Thyroid gland (tissue), 4 donors: ENCODE data around the gene CCDC197. TPM values are rescaled to one million over a fixed set of nuclear protein-coding genes. Genes with fewer than 3 reads are reported as not detected.

ENCODE experiments used
- DNase-seq, 2 donors: peaks; one replicate each; pipeline ENCODE4 v3.0.0-alpha.2; 2019
- H3K27ac ChIP-seq, 3 donors: fragments of 200-600 bp; sonication (generic); 1 replicate in 2 of 3; 2 replicates in 1 of 3; pipeline ENCODE4 v1.5.1; 2016 to 2019; ENCODE audit warnings: mild to moderate bottlenecking in 1 of 3, moderate library complexity in 1 of 3
- H3K27me3 ChIP-seq: fragments of 200-600 bp; sonication (generic); one replicate; pipeline ENCODE4 v1.5.1; 2019
- H3K36me3 ChIP-seq, 2 donors: fragments of 200-600 bp; sonication (generic); one replicate each; pipeline ENCODE4 v1.5.1; 2016 to 2019
- H3K4me1 ChIP-seq, 2 donors: fragments of 200-600 bp; sonication (generic); one replicate each; pipeline ENCODE4 v1.5.1; 2017 to 2019
- H3K4me3 ChIP-seq, 3 donors: fragments of 200-600 bp; sonication (generic); replicated peaks in 1 of 3; 1 replicate in 2 of 3; 2 replicates in 1 of 3; pipeline ENCODE4 v1.5.1; 2016; ENCODE audit warnings: mild to moderate bottlenecking in 1 of 3
- H3K9me3 ChIP-seq: fragments of 200-600 bp; sonication (generic); one replicate; pipeline ENCODE4 v1.5.1; 2017
- POLR2A ChIP-seq, 2 donors: fragments of 450-650 bp; IDR thresholded peaks; one replicate each; pipeline ENCODE4 v1.6.1; 2017; ENCODE audit warnings: antibody characterized with exemption in 2 of 2, mild to moderate bottlenecking in 2 of 2, moderate library complexity in 1 of 2
- WGBS, 2 donors: methylation state at CpG; one replicate each; pipeline ENCODE4 v1.1.5; 2017; 5-methylcytosine and 5-hydroxymethylcytosine counted together
- intact Hi-C: fragments of 100-400 bp; cut with DNase I; formaldehyde crosslinking; loops from one replicate; pipeline ENCODE4 v1.15.1; 2023
- total RNA-seq, 4 donors: library from RNA; depleted of rRNA; stranded (reverse); fragments of >200 nt; gene quantifications; one replicate each; pipeline ENCODE4 v1.2.3, GENCODE V29; 2016
- TF ChIP-seq, protein P1 (sequence below), 6 experiments: fragments of 200-600 bp in 3 of 6; fragments of 450-650 bp in 3 of 6; sonication (generic) in 3 of 6; IDR thresholded peaks; one replicate each; pipeline ENCODE4 v1.5.1; 2016 to 2019; ENCODE audit warnings: antibody characterized with exemption in 6 of 6, mild to moderate bottlenecking in 2 of 6, inconsistent platforms in 1 of 6, moderate library complexity in 1 of 6

Gene CCDC197
- total RNA-seq, 4 donors from 2014 or later = not detected

GRCh38 chr14:94045563-94046345 is 48.7 kb downstream of the CCDC197 start:
- 92 to 94% methylated on average over 15 to 19 of the region's 19 CpGs for WGBS, 2 donors
- H3K4me3 ChIP-seq = no peak overlapping the region
- intact Hi-C loops = no loop called here
- H3K27me3 ChIP-seq = no peaks in the 10 kb centered on the region
- H3K36me3 ChIP-seq = peaks cover 47 to 50% of the 10 kb centered on the region in 2 donors
- H3K9me3 ChIP-seq = no peaks in the 10 kb centered on the region
- H3K27ac ChIP-seq = no peak overlapping the region
- no peak for DNase-seq
- H3K4me1 ChIP-seq = peaks cover 0 to 12% of the 10 kb centered on the region in 2 donors
- TF ChIP-seq, protein P1, sequence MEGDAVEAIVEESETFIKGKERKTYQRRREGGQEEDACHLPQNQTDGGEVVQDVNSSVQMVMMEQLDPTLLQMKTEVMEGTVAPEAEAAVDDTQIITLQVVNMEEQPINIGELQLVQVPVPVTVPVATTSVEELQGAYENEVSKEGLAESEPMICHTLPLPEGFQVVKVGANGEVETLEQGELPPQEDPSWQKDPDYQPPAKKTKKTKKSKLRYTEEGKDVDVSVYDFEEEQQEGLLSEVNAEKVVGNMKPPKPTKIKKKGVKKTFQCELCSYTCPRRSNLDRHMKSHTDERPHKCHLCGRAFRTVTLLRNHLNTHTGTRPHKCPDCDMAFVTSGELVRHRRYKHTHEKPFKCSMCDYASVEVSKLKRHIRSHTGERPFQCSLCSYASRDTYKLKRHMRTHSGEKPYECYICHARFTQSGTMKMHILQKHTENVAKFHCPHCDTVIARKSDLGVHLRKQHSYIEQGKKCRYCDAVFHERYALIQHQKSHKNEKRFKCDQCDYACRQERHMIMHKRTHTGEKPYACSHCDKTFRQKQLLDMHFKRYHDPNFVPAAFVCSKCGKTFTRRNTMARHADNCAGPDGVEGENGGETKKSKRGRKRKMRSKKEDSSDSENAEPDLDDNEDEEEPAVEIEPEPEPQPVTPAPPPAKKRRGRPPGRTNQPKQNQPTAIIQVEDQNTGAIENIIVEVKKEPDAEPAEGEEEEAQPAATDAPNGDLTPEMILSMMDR (IDR thresholded peaks at IDR 0.05) = no peak
- no peak for TF ChIP-seq POLR2A (IDR thresholded peaks at IDR 0.05)

GRCh38 chr14:94046696-94047250 is 49.7 kb downstream of the CCDC197 start:
- no peak overlapping the region for H3K27ac ChIP-seq

DNA sequence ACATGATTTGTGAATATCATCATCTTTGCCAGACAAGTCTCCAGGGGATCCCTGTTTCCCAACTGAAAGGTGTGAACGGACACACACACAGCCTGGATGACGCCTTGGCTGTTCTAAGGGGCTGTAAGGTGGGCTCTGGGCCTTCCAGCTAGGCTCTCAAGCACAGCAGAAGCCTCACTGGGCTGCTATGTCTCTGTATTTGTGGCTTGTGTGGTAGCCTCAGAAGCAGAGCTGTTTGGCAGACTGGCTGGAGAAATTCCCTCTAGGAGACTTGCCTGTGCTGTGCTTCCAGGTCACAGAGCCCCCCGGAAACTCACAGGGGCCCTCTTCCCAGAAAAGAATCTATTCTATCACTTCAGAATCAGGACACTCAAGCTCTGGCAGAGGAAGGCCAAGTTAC is 50.5 kb downstream of the CCDC197 start:
- no peak for DNase-seq
- H3K27ac ChIP-seq = no peak overlapping the region
- WGBS, 2 donors = 85 to 91% methylated on average over 2 to 3 of the region's 3 CpGs
- no peaks in the 10 kb centered on the region for H3K9me3 ChIP-seq
- peaks cover 64 to 68% of the 10 kb centered on the region in 2 donors for H3K36me3 ChIP-seq
- no peak for TF ChIP-seq POLR2A (IDR thresholded peaks at IDR 0.05)
- TF ChIP-seq, protein P1 (IDR thresholded peaks at IDR 0.05) = no peak
- intact Hi-C loops = no loop called here
- peaks cover 0 to 1% of the 10 kb centered on the region in 2 donors for H3K4me1 ChIP-seq
- no peak overlapping the region for H3K4me3 ChIP-seq
- H3K27me3 ChIP-seq = no peaks in the 10 kb centered on the region

More at GRCh38 chr14:94046696-94047250, 49.7 kb downstream of the CCDC197 start:
- Histone ChIP-seq H3K4me3 (no peak overlapping the region), H3K4me1 (peaks cover 0 to 9% of the 10 kb centered on the region in 2 donors), H3K27me3 (no peaks in the 10 kb centered on the region), H3K36me3 (peaks cover 56 to 60% of the 10 kb centered on the region in 2 donors), H3K9me3 (no peaks in the 10 kb centered on the region)
- intact Hi-C loops = no loop called here
- no peak for TF ChIP-seq POLR2A (IDR thresholded peaks at IDR 0.05)
- TF ChIP-seq, protein P1 (IDR thresholded peaks at IDR 0.05) = no peak
- 83 to 95% methylated on average over 7 of the region's 7 CpGs for WGBS, 2 donors
- DNase-seq = no peak

GRCh38 chr14:94048691-94049624 is 51.9 kb downstream of the CCDC197 start:
- no peak for DNase-seq
- TF ChIP-seq, protein P1 (IDR thresholded peaks at IDR 0.05) = no peak
- TF ChIP-seq POLR2A (IDR thresholded peaks at IDR 0.05) = no peak
- no peak overlapping the region for H3K27ac ChIP-seq
- intact Hi-C loops = no loop called here
- H3K9me3 ChIP-seq = no peaks in the 10 kb centered on the region
- no peaks in the 10 kb centered on the region for H3K27me3 ChIP-seq
- WGBS, 2 donors = 73 to 79% methylated on average over 10 of the region's 10 CpGs
- H3K4me3 ChIP-seq = no peak overlapping the region
- H3K36me3 ChIP-seq = peaks cover 75 to 82% of the 10 kb centered on the region in 2 donors
- no peaks in the 10 kb centered on the region for H3K4me1 ChIP-seq
